ENCODE results near the gene NEU1. TPM values are rescaled to one million over a fixed set of nuclear protein-coding genes. Genes with fewer than 3 reads are reported as not detected.
"Not testable (repeated sequence)": the region's sequence is repeated elsewhere in the genome, so short reads cannot be mapped to it uniquely, and the experiment has no call there.

The NEU1 gene
- total RNA-seq, 1 donor from 2014 or later = 21.6 TPM

DNA sequence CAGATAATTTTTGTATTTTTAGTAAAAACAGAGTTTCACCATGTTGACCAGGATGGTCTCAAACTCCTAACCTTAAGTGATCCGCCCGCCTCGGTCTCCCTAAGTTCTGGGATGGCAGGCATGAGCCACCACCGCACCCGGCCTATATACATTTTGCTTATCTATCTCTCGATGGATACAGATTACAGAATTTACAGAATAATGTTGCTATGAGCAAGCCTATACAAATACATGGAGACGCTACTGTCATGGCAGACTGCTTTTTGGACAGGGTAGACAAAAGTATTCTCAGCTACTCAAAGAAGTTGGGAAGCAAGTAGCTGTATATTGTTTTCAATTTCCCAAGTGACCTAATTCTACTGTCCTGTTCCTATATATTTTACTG is 49.2 kb downstream of the NEU1 start:
- Histone ChIP-seq H3K27me3 (no peaks in the 10 kb centered on the region), H3K4me3 (peak overlapping the region in 1 of 2 donors; percentile 72), H3K9me3 (no peaks in the 10 kb centered on the region), H3K4me1 (peaks cover 7 to 11% of the 10 kb centered on the region in 2 donors), H3K36me3 (no peaks in the 10 kb centered on the region), H3K27ac (peak overlapping the region; percentile 96)
- intact Hi-C loops (cut with DNase I) = loop anchor here (10.0 kb wide), 1 partner anchor 1161 kb away; no protein-coding TSS in a partner anchor
- no peak for DNase-seq (ENCODE audit: low spot score in 2 of 2)
- TF ChIP-seq, protein P1, sequence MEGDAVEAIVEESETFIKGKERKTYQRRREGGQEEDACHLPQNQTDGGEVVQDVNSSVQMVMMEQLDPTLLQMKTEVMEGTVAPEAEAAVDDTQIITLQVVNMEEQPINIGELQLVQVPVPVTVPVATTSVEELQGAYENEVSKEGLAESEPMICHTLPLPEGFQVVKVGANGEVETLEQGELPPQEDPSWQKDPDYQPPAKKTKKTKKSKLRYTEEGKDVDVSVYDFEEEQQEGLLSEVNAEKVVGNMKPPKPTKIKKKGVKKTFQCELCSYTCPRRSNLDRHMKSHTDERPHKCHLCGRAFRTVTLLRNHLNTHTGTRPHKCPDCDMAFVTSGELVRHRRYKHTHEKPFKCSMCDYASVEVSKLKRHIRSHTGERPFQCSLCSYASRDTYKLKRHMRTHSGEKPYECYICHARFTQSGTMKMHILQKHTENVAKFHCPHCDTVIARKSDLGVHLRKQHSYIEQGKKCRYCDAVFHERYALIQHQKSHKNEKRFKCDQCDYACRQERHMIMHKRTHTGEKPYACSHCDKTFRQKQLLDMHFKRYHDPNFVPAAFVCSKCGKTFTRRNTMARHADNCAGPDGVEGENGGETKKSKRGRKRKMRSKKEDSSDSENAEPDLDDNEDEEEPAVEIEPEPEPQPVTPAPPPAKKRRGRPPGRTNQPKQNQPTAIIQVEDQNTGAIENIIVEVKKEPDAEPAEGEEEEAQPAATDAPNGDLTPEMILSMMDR (IDR thresholded peaks at IDR 0.05) = no peak

DNA sequence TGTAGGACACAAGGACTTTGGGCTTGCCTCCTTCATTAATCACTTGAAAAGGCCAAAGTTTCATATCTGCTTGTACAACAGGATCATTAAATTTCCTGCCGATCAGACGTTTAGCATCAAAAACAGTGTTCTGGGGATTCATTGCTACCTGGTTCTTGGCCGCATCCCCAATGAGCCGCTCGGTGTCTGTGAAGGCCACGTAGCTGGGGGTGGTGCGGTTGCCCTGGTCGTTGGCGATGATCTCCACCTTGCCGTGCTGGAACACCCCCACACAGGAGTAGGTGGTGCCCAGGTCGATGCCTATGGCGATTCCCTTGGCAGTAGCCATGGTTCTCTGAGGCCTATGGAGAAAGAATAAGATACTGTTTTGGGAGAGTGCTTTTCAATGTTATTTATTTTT is 51.0 kb downstream of the NEU1 start:
- Histone ChIP-seq H3K27ac (no peak overlapping the region), H3K9me3 (no peaks in the 10 kb centered on the region), H3K27me3 (no peaks in the 10 kb centered on the region), H3K4me1 (peaks cover 4 to 17% of the 10 kb centered on the region in 2 donors), H3K36me3 (no peaks in the 10 kb centered on the region), H3K4me3 (no peak overlapping the region)
- TF ChIP-seq, protein P1 (IDR thresholded peaks at IDR 0.05) = no peak
- no peak for DNase-seq (ENCODE audit: low spot score in 2 of 2)
- intact Hi-C loops (cut with DNase I) = loop anchor here (10.0 kb wide), 1 partner anchor 1163 kb away; no protein-coding TSS in a partner anchor

DNA sequence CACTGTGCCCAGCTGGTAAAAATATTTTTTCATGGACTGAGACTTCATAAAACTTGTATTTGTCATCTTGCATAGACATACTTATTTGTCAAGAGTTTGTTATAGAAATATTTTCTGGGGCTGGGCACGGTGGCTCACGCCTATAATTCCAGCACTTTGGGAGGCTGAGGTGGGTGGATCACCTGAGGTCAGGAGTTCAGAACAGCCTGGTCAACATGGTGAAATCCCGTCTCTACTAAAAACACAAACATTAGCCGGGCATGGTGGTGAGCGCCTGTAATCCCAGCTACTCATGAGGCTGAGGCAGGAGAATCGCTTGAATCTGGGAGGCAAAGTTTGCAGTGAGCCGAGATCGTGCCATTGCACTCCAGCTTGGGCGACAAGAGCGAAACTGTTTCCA is 54.0 kb downstream of the NEU1 start:
- intact Hi-C loops (cut with DNase I); H3K27ac ChIP-seq; H3K27me3 ChIP-seq: not testable (repeated sequence)

More for the DNA sequence above, 54.0 kb downstream of the NEU1 start:
- peaks cover 0 to 15% of the 10 kb centered on the region in 2 donors for H3K4me1 ChIP-seq
- DNase-seq (ENCODE audit: low spot score in 2 of 2); H3K36me3 ChIP-seq; H3K9me3 ChIP-seq; H3K4me3 ChIP-seq: not testable (repeated sequence)

Other genes with a start within 250 kb of the NEU1 start
- gene AIF1, start 247.6 kb downstream of the NEU1 start, total RNA-seq = 1.7 TPM
- gene PRRC2A, start 242.1 kb downstream of the NEU1 start, total RNA-seq = 171 TPM
- gene BAG6, start 210.2 kb downstream of the NEU1 start, total RNA-seq = 255 TPM
- not detected for gene APOM, start 206.9 kb downstream of the NEU1 start, total RNA-seq
- gene C6orf47, start 202.0 kb downstream of the NEU1 start, total RNA-seq = 20.9 TPM
- 9.8 TPM for gene GPANK1, start 197.8 kb downstream of the NEU1 start, total RNA-seq
- 148 TPM for gene CSNK2B, start 196.7 kb downstream of the NEU1 start, total RNA-seq
- gene LY6G5B, start 192.8 kb downstream of the NEU1 start, total RNA-seq = 24.1 TPM
- gene LY6G5C, start 181.8 kb downstream of the NEU1 start, total RNA-seq = 0.96 TPM
- 28.0 TPM for gene ABHD16A, start 159.5 kb downstream of the NEU1 start, total RNA-seq
- not detected for gene LY6G6F, start 156.0 kb downstream of the NEU1 start, total RNA-seq
- gene LY6G6D, start 147.5 kb downstream of the NEU1 start, total RNA-seq = not detected
- not detected for gene LY6G6C, start 141.1 kb downstream of the NEU1 start, total RNA-seq
- gene MPIG6B, start 139.4 kb downstream of the NEU1 start, total RNA-seq = not detected
- 150 TPM for gene DDAH2, start 133.5 kb downstream of the NEU1 start, total RNA-seq
- 281 TPM for gene CLIC1, start 126.3 kb downstream of the NEU1 start, total RNA-seq
- 17.7 TPM for gene MSH5, start 122.8 kb downstream of the NEU1 start, total RNA-seq
- not detected for gene SAPCD1, start 100.2 kb downstream of the NEU1 start, total RNA-seq
- not detected for gene VWA7, start 85.5 kb downstream of the NEU1 start, total RNA-seq
- gene VARS1, start 67.1 kb downstream of the NEU1 start, total RNA-seq = 48.3 TPM
- gene LSM2, start 55.9 kb downstream of the NEU1 start, total RNA-seq = 61.3 TPM
- gene HSPA1L, start 47.5 kb downstream of the NEU1 start, total RNA-seq = not detected
- 288 TPM for gene HSPA1A, start 47.3 kb downstream of the NEU1 start, total RNA-seq
- 613 TPM for gene HSPA1B, start 35.1 kb downstream of the NEU1 start, total RNA-seq
- not detected for gene SLC44A4, start 16.2 kb upstream of the NEU1 start, total RNA-seq
- 39.5 TPM for gene EHMT2, start 34.9 kb upstream of the NEU1 start, total RNA-seq
- gene ZBTB12, start 39.3 kb upstream of the NEU1 start, total RNA-seq = 7.3 TPM
- gene C2, start 64.9 kb upstream of the NEU1 start, total RNA-seq = 18.6 TPM
- 132 TPM for gene CFB, start 83.3 kb upstream of the NEU1 start, total RNA-seq
- gene NELFE, start 96.2 kb upstream of the NEU1 start, total RNA-seq = 208 TPM
- gene SKIC2, start 96.4 kb upstream of the NEU1 start, total RNA-seq = 77.4 TPM
- 18.0 TPM for gene DXO, start 109.3 kb upstream of the NEU1 start, total RNA-seq
- 147 TPM for gene C4A, start 119.2 kb upstream of the NEU1 start, total RNA-seq
- 133 TPM for gene C4B, start 152.0 kb upstream of the NEU1 start, total RNA-seq
- gene CYP21A2, start 175.6 kb upstream of the NEU1 start, total RNA-seq = 14.0 TPM
- 493 TPM for gene TNXB, start 246.5 kb upstream of the NEU1 start, total RNA-seq

Measured in ascending aorta (tissue), 2 donors.